HepG2 (cell line): ENCODE results near the gene CPA5. TPM values are rescaled to one million over a fixed set of nuclear protein-coding genes. Genes with fewer than 3 reads are reported as not detected.
A peak's percentile ranks its signal among the peaks of the same experiment; 100 is the strongest.

ENCODE experiments used
- ATAC-seq: fragments of 200-7000 bp; cut with Tn5 transposase; 3 replicates; pipeline ENCODE4 v1.9.1; 2020; ENCODE audit warnings: mild to moderate bottlenecking, moderate library complexity
- BruUV-seq: library from RNA; stranded (reverse); fragments of 400-500 nt; replicated peaks from 2 replicates; lab custom pipeline; 2021; lab: Mats Ljungman, UMichigan
- CTCF ChIA-PET: fragments of 300-600 bp; formaldehyde crosslinking; extraction: SDS; loops from one replicate; lab custom pipeline; 2021; ENCODE audit warnings: low total read pairs, inconsistent platforms, low intra/inter-chr PET ratio; lab: Yijun Ruan, JAX
- POLR2A ChIA-PET: fragments of 350-600 bp; sonication (Branson Sonifier 250); formaldehyde crosslinking; loops from one replicate; lab custom pipeline; 2020; ENCODE audit warnings: antibody characterized with exemption, inconsistent platforms; lab: Yijun Ruan, JAX
- DNase-seq: peaks from one replicate; pipeline ENCODE4 v3.0.0-alpha.2; 2015; ENCODE audit warnings: low spot score
- FAIRE-seq: peaks from 3 replicates; lab custom pipeline; 2011; peaks lifted over from hg19 to GRCh38; lab: Jason Lieb, UNC
- H2AFZ ChIP-seq: one replicate; pipeline ENCODE4 v1.6.1; 2011; ENCODE audit warnings: low read length, inconsistent platforms
- H3K27ac ChIP-seq: fragments of 300-600 bp; 3 replicates; pipeline ENCODE4 v1.8.0; 2011; ENCODE audit warnings: mixed run types, mild to moderate bottlenecking, mixed read lengths, low read length, inconsistent platforms; ENCODE audit not compliant: insufficient read depth; ENCODE audit errors: extremely low read length
- H3K27me3 ChIP-seq, 2 experiments: fragments of 200-600 bp in 1 of 2; 2 replicates in 1 of 2; 3 replicates in 1 of 2; pipeline versions ENCODE4 v1.6.0 to v1.8.0; 2011; ENCODE audit warnings: low read length in 2 of 2, mild to moderate bottlenecking in 2 of 2, moderate library complexity in 2 of 2, inconsistent platforms in 1 of 2; ENCODE audit not compliant: insufficient read depth in 2 of 2, control insufficient read depth in 1 of 2
- H3K36me3 ChIP-seq, 2 experiments: fragments of 200-600 bp in 1 of 2; replicated peaks in 1 of 2; 2 replicates in 1 of 2; 3 replicates in 1 of 2; pipeline versions ENCODE4 v1.5.1 to v1.8.0; 2011; ENCODE audit warnings: low read length in 2 of 2, inconsistent platforms in 1 of 2; ENCODE audit not compliant: insufficient read depth in 2 of 2, control insufficient read depth in 1 of 2
- H3K4me1 ChIP-seq: 2 replicates; pipeline ENCODE4 v1.5.1; 2012; ENCODE audit warnings: low read length, inconsistent platforms; ENCODE audit not compliant: insufficient read depth
- H3K4me2 ChIP-seq: 2 replicates; pipeline ENCODE4 v1.6.0; 2011; ENCODE audit warnings: low read depth, low read length, inconsistent platforms
- H3K4me3 ChIP-seq, 3 experiments: fragments of 200-600 bp in 1 of 3; sonication (generic), shearing (Covaris generic) in 1 of 3; replicated peaks in 1 of 3; 2 replicates each; pipeline ENCODE4 v1.5.1; 2011 to 2016; ENCODE audit warnings: low read length in 3 of 3, inconsistent platforms in 2 of 3, low read depth in 2 of 3, mild to moderate bottlenecking in 2 of 3, control low read depth in 1 of 3, mixed read lengths in 1 of 3; ENCODE audit not compliant: insufficient read depth in 1 of 3
- H3K79me2 ChIP-seq: one replicate; pipeline ENCODE4 v1.6.1; 2011; ENCODE audit warnings: low read length, inconsistent platforms; ENCODE audit not compliant: insufficient read depth
- H3K9ac ChIP-seq: 2 replicates; pipeline ENCODE4 v1.6.0; 2011; ENCODE audit warnings: mild to moderate bottlenecking, low read depth, low read length, inconsistent platforms; ENCODE audit not compliant: insufficient read depth
- H3K9me3 ChIP-seq: 2 replicates; pipeline ENCODE4 v1.5.1; 2012; ENCODE audit warnings: mild to moderate bottlenecking, low read length
- H4K20me1 ChIP-seq: 2 replicates; pipeline ENCODE4 v1.6.0; 2011; ENCODE audit warnings: inconsistent platforms, mild to moderate bottlenecking, low read length, moderate library complexity; ENCODE audit not compliant: insufficient read depth
- CAMTA2 ChIP-seq: sonication (generic); formaldehyde crosslinking; IDR thresholded peaks from 2 replicates; pipeline ENCODE4 v1.4.0; 2020; ENCODE audit warnings: mild to moderate bottlenecking, missing genetic modification reagents, borderline replicate concordance
- ETV5 ChIP-seq: IDR thresholded peaks from 2 replicates; pipeline ENCODE4 v1.6.1; 2018; ENCODE audit warnings: missing biosample characterization, missing genetic modification reagents, inconsistent platforms, borderline replicate concordance
- FOXK1 ChIP-seq: sonication (generic); formaldehyde crosslinking; IDR thresholded peaks from 2 replicates; pipeline ENCODE4 v1.4.0; 2020; ENCODE audit warnings: low read depth, missing genetic modification reagents, borderline replicate concordance
- GFI1 ChIP-seq: sonication (generic); formaldehyde crosslinking; IDR thresholded peaks from 2 replicates; pipeline ENCODE4 v1.5.0; 2020; ENCODE audit warnings: missing genetic modification reagents, mild to moderate bottlenecking, borderline replicate concordance
- MAFK ChIP-seq, 2 experiments: IDR thresholded peaks in 1 of 2; conservative IDR thresholded peaks in 1 of 2; 2 replicates each; pipeline ENCODE4 v1.6.1; 2011; ENCODE audit warnings: improper control_type of control experiment in 2 of 2, low read length in 2 of 2
- NFE2L1 ChIP-seq: sonication (generic); formaldehyde crosslinking; IDR thresholded peaks from 2 replicates; pipeline ENCODE4 v1.4.0; 2020; ENCODE audit warnings: missing genetic modification reagents, mild to moderate bottlenecking, borderline replicate concordance
- XRCC5 ChIP-seq: fragments of 200-400 bp; formaldehyde crosslinking; optimal IDR thresholded peaks from 2 replicates; pipeline ENCODE3; 2017; ENCODE audit warnings: mild to moderate bottlenecking, low read length
- ZNF143 ChIP-seq: sonication (generic); formaldehyde crosslinking; IDR thresholded peaks from 2 replicates; pipeline ENCODE4 v1.4.0; 2020; ENCODE audit warnings: missing genetic modification reagents
- ZNF33A ChIP-seq: sonication (generic); formaldehyde crosslinking; IDR thresholded peaks from 2 replicates; pipeline ENCODE4 v1.5.1; 2020; ENCODE audit warnings: missing genetic modification reagents, mild to moderate bottlenecking, moderate library complexity, borderline replicate concordance
- ZNF547 ChIP-seq: sonication (generic); formaldehyde crosslinking; IDR thresholded peaks from 2 replicates; pipeline ENCODE4 v1.5.1; 2020; ENCODE audit warnings: mild to moderate bottlenecking, missing genetic modification reagents
- ZNF780A ChIP-seq: sonication (generic); formaldehyde crosslinking; IDR thresholded peaks from 2 replicates; pipeline ENCODE4 v1.8.0; 2022; ENCODE audit warnings: mild to moderate bottlenecking, missing genetic modification reagents, moderate library complexity
- ZSCAN30 ChIP-seq: sonication (generic); formaldehyde crosslinking; IDR thresholded peaks from 2 replicates; pipeline ENCODE4 v1.5.0; 2020; ENCODE audit warnings: mild to moderate bottlenecking, missing genetic modification reagents
- WGBS: methylation state at CpG from one replicate; pipeline ENCODE4 v1.1.6; 2017; ENCODE audit warnings: low lambda C conversion rate; 5-methylcytosine and 5-hydroxymethylcytosine counted together
- in situ Hi-C: cut with HindIII; loops from 2 replicates; pipeline ENCODE4 v1.10.0; 2017; ENCODE audit warnings: low pct_unique_long_range_greater_than_20kb; ENCODE audit not compliant: extremely low pct_ligation_motif_present
- intact Hi-C: fragments of 100-400 bp; cut with micrococcal nuclease; formaldehyde crosslinking; loops from one replicate; pipeline ENCODE4 v1.10.0; 2022; ENCODE audit not compliant: unreplicated experiment
- polyA plus RNA-seq, 8 experiments: library from polyadenylated mRNA; depleted of rRNA in 3 of 8; stranded (reverse) in 7 of 8; unstranded in 1 of 8; fragments of >200 nt; fragmentation: Illumina TruSeq in 4 of 8; extraction: Trizol in 4 of 8; gene quantifications; 2 replicates each; pipeline versions ENCODE4 v1.2.1 to v1.2.3, GENCODE V29; 2011 to 2016; ENCODE audit warnings: low read depth in 4 of 8, missing spikeins in 1 of 8, mixed read lengths in 1 of 8; ENCODE audit not compliant: insufficient read depth in 1 of 8
- total RNA-seq, 5 experiments: library from RNA; depleted of rRNA; stranded (reverse); fragments of >200 nt; fragmentation: Illumina TruSeq; extraction: Trizol; gene quantifications; 2 replicates each; pipeline ENCODE4 v1.2.3, GENCODE V29; 2016; ENCODE audit warnings: low read depth in 1 of 5
- TF ChIP-seq, protein P1 (sequence below): sonication (generic); formaldehyde crosslinking; IDR thresholded peaks from 2 replicates; pipeline ENCODE4 v1.8.0; 2022; ENCODE audit warnings: low read depth, missing genetic modification reagents
- TF ChIP-seq, protein P2 (sequence below): sonication (generic); formaldehyde crosslinking; IDR thresholded peaks from 2 replicates; pipeline ENCODE4 v1.4.0; 2020; ENCODE audit warnings: missing genetic modification reagents, borderline replicate concordance

The CPA5 gene
- total and polyA plus RNA-seq, 2 of the 13 experiments (the other 11 are each of a cell fraction or from before 2014, with no cell fraction given), result 0.48 TPM; not detected in 1

DNA sequence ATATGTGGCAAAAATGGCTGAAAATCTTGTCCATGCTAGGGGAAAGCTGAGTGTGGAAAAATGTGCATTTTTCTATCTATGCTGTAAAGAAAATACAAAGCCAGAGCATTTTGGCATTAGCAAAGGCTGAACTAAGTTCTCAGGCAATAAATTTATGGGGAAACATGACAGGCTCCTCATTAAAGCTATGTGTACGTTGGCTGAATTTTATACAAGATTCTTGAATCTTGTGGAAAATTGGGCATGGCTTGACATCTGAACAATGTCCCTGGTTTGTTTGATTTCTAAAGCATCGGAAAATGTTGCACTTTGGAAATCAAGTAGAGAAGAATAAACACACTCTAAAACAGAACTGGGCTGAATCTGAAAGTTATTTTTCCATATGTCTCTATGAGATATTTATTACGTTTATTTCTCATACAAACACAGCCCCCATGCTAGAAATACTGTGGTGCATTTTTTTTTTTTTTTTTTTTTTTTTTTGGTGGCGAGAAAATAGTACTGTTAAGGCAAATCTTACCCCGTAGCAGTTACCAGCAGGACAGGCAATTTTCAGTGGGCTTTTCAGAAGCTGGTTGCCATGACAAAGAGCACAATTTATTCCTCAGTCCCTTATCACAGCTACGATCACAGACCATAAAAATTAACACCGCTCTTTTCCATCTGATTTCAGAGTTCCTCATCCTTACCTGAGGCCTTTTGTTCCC is 52.6 kb downstream of the CPA5 start:
- Histone ChIP-seq H3K27ac (no peak overlapping the region), H3K9me3 (no peaks in the 10 kb centered on the region), H3K27me3 (no peaks in the 10 kb centered on the region), H4K20me1 (no peaks in the 10 kb centered on the region), H3K36me3 (no peaks in the 10 kb centered on the region), H2AFZ (no peak overlapping the region), H3K9ac (no peak overlapping the region), H3K79me2 (no peaks in the 10 kb centered on the region), H3K4me1 (no peaks in the 10 kb centered on the region), H3K4me3 (no peak overlapping the region), H3K4me2 (no peak overlapping the region)
- intact Hi-C loops (no loop called here), in situ Hi-C loops (no loop called here)
- ChIA-PET CTCF (no interaction called here), POLR2A (no interaction called here)
- FAIRE-seq, result no peak
- 76% methylated on average over 7 of the region's 7 CpGs for WGBS
- no peak for DNase-seq
- no TSS peak for BruUV-seq
- no peak for ATAC-seq
- TF ChIP-seq NFE2L1 (CRISPR knock-in tag) (no peak), ZSCAN30 (CRISPR knock-in tag) (no peak), ZNF547 (no peak), FOXK1 (no peak), MAFK (conservative IDR thresholded peaks at IDR 0.05 in 1 of 2, IDR thresholded peaks at IDR 0.05 in 1 of 2; ENCODE audit: low read length in 2 of 2) (0 out of 4 replicates have a peak, but pooled peaks of 1 of the 2 experiments have one; percentile 11), ETV5 (no peak), XRCC5 (no peak)

DNA sequence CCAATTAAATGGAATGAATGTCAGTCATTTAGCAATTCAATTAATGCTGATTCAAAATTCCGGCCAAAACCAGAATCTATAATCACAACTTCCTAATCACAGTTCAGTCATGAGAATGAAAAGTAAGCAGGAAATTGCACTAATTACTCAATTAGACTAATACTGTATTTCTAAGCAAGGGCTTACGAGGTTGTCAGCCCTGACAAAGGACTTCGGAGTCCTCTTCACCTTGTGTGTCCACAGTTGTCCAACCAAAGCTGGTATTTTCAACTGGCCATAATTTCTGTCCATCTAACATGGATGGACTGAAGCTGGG is 53.1 kb downstream of the CPA5 start:
- Histone ChIP-seq H3K9me3 (no peaks in the 10 kb centered on the region), H3K27ac (no peak overlapping the region), H3K4me1 (no peaks in the 10 kb centered on the region), H3K4me2 (no peak overlapping the region), H2AFZ (no peak overlapping the region), H3K79me2 (no peaks in the 10 kb centered on the region), H3K4me3 (no peak overlapping the region), H3K9ac (no peak overlapping the region), H4K20me1 (no peaks in the 10 kb centered on the region), H3K36me3 (no peaks in the 10 kb centered on the region; a peak in 1 of 5 replicates), H3K27me3 (no peaks in the 10 kb centered on the region)
- ChIA-PET CTCF (no interaction called here), POLR2A (no interaction called here)
- in situ Hi-C loops (no loop called here), intact Hi-C loops (no loop called here)
- BruUV-seq, result no TSS peak
- ATAC-seq (no peak), DNase-seq (no peak), FAIRE-seq (no peak)
- 90% methylated on average over 3 of the region's 3 CpGs for WGBS
- TF ChIP-seq GFI1 (no peak), ZNF780A (no peak), ZNF143 (CRISPR knock-in tag) (no peak), CAMTA2 (CRISPR knock-in tag) (no peak), ZNF33A (CRISPR knock-in tag) (no peak)
- TF ChIP-seq, protein P1, sequence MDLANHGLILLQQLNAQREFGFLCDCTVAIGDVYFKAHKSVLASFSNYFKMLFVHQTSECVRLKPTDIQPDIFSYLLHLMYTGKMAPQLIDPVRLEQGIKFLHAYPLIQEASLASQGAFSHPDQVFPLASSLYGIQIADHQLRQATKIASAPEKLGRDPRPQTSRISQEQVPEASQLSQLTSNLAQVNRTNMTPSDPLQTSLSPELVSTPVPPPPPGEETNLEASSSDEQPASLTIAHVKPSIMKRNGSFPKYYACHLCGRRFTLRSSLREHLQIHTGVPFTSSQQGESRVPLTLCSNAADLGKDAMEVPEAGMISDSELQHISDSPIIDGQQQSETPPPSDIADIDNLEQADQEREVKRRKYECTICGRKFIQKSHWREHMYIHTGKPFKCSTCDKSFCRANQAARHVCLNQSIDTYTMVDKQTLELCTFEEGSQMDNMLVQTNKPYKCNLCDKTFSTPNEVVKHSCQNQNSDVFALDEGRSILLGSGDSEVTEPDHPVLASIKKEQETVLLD, result no peak
- TF ChIP-seq, protein P2, sequence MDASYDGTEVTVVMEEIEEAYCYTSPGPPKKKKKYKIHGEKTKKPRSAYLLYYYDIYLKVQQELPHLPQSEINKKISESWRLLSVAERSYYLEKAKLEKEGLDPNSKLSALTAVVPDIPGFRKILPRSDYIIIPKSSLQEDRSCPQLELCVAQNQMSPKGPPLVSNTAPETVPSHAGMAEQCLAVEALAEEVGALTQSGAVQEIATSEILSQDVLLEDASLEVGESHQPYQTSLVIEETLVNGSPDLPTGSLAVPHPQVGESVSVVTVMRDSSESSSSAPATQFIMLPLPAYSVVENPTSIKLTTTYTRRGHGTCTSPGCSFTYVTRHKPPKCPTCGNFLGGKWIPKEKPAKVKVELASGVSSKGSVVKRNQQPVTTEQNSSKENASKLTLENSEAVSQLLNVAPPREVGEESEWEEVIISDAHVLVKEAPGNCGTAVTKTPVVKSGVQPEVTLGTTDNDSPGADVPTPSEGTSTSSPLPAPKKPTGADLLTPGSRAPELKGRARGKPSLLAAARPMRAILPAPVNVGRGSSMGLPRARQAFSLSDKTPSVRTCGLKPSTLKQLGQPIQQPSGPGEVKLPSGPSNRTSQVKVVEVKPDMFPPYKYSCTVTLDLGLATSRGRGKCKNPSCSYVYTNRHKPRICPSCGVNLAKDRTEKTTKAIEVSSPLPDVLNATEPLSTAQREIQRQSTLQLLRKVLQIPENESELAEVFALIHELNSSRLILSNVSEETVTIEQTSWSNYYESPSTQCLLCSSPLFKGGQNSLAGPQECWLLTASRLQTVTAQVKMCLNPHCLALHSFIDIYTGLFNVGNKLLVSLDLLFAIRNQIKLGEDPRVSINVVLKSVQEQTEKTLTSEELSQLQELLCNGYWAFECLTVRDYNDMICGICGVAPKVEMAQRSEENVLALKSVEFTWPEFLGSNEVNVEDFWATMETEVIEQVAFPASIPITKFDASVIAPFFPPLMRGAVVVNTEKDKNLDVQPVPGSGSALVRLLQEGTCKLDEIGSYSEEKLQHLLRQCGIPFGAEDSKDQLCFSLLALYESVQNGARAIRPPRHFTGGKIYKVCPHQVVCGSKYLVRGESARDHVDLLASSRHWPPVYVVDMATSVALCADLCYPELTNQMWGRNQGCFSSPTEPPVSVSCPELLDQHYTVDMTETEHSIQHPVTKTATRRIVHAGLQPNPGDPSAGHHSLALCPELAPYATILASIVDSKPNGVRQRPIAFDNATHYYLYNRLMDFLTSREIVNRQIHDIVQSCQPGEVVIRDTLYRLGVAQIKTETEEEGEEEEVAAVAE (CRISPR knock-in tag), result no peak
